ENCODE measurements around the gene POLD1. TPM values are rescaled to one million over a fixed set of nuclear protein-coding genes. Genes with fewer than 3 reads are reported as not detected.

Gene POLD1
- total RNA-seq, 1 donor from 2014 or later: 18.9 TPM

- no peaks in the 10 kb centered on the region for H3K4me1 Mint-ChIP-seq (ENCODE audit: low read depth, unreplicated experiment)
- TF ChIP-seq, protein P1, sequence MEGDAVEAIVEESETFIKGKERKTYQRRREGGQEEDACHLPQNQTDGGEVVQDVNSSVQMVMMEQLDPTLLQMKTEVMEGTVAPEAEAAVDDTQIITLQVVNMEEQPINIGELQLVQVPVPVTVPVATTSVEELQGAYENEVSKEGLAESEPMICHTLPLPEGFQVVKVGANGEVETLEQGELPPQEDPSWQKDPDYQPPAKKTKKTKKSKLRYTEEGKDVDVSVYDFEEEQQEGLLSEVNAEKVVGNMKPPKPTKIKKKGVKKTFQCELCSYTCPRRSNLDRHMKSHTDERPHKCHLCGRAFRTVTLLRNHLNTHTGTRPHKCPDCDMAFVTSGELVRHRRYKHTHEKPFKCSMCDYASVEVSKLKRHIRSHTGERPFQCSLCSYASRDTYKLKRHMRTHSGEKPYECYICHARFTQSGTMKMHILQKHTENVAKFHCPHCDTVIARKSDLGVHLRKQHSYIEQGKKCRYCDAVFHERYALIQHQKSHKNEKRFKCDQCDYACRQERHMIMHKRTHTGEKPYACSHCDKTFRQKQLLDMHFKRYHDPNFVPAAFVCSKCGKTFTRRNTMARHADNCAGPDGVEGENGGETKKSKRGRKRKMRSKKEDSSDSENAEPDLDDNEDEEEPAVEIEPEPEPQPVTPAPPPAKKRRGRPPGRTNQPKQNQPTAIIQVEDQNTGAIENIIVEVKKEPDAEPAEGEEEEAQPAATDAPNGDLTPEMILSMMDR (IDR thresholded peaks at IDR 0.05; ENCODE audit: insufficient read depth, low read depth, low read length): no peak
- TF ChIP-seq EZH2 (IDR thresholded peaks at IDR 0.05; ENCODE audit: insufficient read depth, low read length): no peak
- Histone ChIP-seq H3K4me2 (ENCODE audit: low read length) (no peak overlapping the region), H3K36me3 (ENCODE audit: insufficient read depth, low read length) (no peaks in the 10 kb centered on the region), H4K20me1 (ENCODE audit: insufficient read depth, low read length) (no peaks in the 10 kb centered on the region), H3K79me2 (ENCODE audit: insufficient read depth, low read length) (no peaks in the 10 kb centered on the region), H3K4me3 (ENCODE audit: insufficient read depth, low read depth, low read length) (no peak overlapping the region), H3K9me3 (ENCODE audit: insufficient read depth, low read depth, low read length) (no peaks in the 10 kb centered on the region), H3K9ac (ENCODE audit: low read length) (no peak overlapping the region), H3K27ac (ENCODE audit: low read depth, low read length) (no peak overlapping the region), H3K27me3 (ENCODE audit: insufficient read depth, low read length) (no peaks in the 10 kb centered on the region), H2AFZ (ENCODE audit: low read depth, low read length) (no peak overlapping the region), H3K4me1 (ENCODE audit: insufficient read depth, low read length) (no peaks in the 10 kb centered on the region)
- DNase-seq (ENCODE audit: low read depth): no peak
- H3K9me3 Mint-ChIP-seq (ENCODE audit: unreplicated experiment): peaks cover 13% of the 10 kb centered on the region
- no peak overlapping the region for H3K27ac Mint-ChIP-seq (ENCODE audit: unreplicated experiment)
- peaks cover 12% of the 10 kb centered on the region for H3K27me3 Mint-ChIP-seq (ENCODE audit: low read depth, unreplicated experiment)
- H3K4me3 Mint-ChIP-seq (ENCODE audit: unreplicated experiment): no peak overlapping the region
- peaks cover 3% of the 10 kb centered on the region for H3K36me3 Mint-ChIP-seq (ENCODE audit: low read depth, unreplicated experiment)
- FAIRE-seq: no peak
These were observed 21.3 kb upstream of the POLD1 start for GRCh38 chr19:50362656-50363424.

DNA sequence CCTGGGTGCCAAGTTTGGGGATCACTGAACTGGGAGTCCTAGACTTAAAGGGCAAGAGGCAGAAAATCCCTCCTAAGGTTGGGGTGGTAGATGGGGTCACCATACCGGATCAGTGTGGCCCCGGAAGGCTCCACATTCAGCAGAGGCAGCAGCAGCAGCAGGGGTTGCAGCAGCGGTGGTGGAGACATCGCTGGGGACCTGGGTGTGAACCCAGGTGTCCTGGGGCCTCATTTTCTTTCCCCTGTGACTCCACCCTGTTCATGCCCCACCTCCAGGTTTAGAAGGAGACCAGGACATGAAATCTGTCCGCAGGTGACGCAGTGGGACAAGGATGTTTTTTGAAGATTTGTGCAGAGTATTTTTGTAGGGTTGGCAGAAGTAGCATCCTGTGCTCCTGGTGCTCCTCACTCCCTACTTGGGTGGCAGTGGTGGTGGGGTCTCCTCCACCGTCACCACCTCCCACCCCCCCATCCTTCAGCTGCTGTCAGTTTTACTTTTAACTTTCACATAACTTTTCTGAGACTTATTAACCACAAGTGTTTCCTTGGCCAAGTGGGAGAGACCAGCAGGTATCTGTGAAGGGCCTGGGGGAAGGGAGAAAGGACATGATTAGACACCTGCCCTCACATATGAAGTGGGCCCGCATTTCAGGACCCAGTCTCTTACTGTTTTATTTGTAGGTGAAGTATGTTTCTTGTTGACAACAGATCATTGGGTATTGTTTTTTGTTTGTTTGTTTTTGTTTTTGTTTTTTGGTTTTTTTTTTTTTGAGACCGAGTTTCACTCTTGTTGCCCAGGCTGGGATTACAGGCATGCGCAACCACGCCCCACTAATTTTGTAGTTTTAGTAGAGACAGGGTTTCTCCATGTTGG lies 18.5 kb upstream of the POLD1 start, which contains the start of gene NAPSA:
NAPSA (minus strand) TSS at position 206 of the 873 bp plus-strand sequence; CDS start at position 188, 18 bp downstream.
- H3K4me2 ChIP-seq (ENCODE audit: low read length): no peak within 1 kb of the TSS
- H3K4me3 Mint-ChIP-seq (ENCODE audit: unreplicated experiment): no peak within 1 kb of the TSS
- H2AFZ ChIP-seq (ENCODE audit: low read depth, low read length): no peak within 1 kb of the TSS
- H3K27ac Mint-ChIP-seq (ENCODE audit: unreplicated experiment): no peak within 1 kb of the TSS
- H4K20me1 ChIP-seq (ENCODE audit: insufficient read depth, low read length): no peaks in the 10 kb centered on the region
- H3K9me3 Mint-ChIP-seq (ENCODE audit: unreplicated experiment): peaks cover 7% of the 10 kb centered on the region
- H3K36me3 ChIP-seq (ENCODE audit: insufficient read depth, low read length): no peaks in the 10 kb centered on the region
- H3K9me3 ChIP-seq (ENCODE audit: insufficient read depth, low read depth, low read length): no peaks in the 10 kb centered on the region
- FAIRE-seq (no peak), DNase-seq (ENCODE audit: low read depth) (no peak)
- H3K9ac ChIP-seq (ENCODE audit: low read length): no peak within 1 kb of the TSS
- H3K27ac ChIP-seq (ENCODE audit: low read depth, low read length): no peak within 1 kb of the TSS
- TF ChIP-seq, protein P1 (IDR thresholded peaks at IDR 0.05; ENCODE audit: insufficient read depth, low read depth, low read length): no peak
- TF ChIP-seq EZH2 (IDR thresholded peaks at IDR 0.05; ENCODE audit: insufficient read depth, low read length): no peak
- H3K4me1 Mint-ChIP-seq (ENCODE audit: low read depth, unreplicated experiment): no peaks in the 10 kb centered on the region
- H3K27me3 Mint-ChIP-seq (ENCODE audit: low read depth, unreplicated experiment): peaks cover 12% of the 10 kb centered on the region
- H3K36me3 Mint-ChIP-seq (ENCODE audit: low read depth, unreplicated experiment): peaks cover 1% of the 10 kb centered on the region
- no peak within 1 kb of the TSS for H3K4me3 ChIP-seq (ENCODE audit: insufficient read depth, low read depth, low read length)
- H3K27me3 ChIP-seq (ENCODE audit: insufficient read depth, low read length): no peaks in the 10 kb centered on the region
- no peaks in the 10 kb centered on the region for H3K4me1 ChIP-seq (ENCODE audit: insufficient read depth, low read length)
- H3K79me2 ChIP-seq (ENCODE audit: insufficient read depth, low read length): no peaks in the 10 kb centered on the region

All from astrocyte (in vitro differentiated cells and primary cell).